HG02884 (cell line): Measurements from ENCODE around the gene ZNF787.
A peak's percentile ranks its signal among the peaks of the same experiment; 100 is the strongest.
"Not testable (repeated sequence)": the region's sequence is repeated elsewhere in the genome, so short reads cannot be mapped to it uniquely, and the experiment has no call there.

Source experiments
- ATAC-seq: cut with Tn5 transposase; IDR thresholded peaks from one replicate; pipeline ENCODE4 v1.9.1; 2021; ENCODE audit warnings: mild to moderate bottlenecking, moderate library complexity; ENCODE audit not compliant: unreplicated experiment

Gene ZNF787

DNA sequence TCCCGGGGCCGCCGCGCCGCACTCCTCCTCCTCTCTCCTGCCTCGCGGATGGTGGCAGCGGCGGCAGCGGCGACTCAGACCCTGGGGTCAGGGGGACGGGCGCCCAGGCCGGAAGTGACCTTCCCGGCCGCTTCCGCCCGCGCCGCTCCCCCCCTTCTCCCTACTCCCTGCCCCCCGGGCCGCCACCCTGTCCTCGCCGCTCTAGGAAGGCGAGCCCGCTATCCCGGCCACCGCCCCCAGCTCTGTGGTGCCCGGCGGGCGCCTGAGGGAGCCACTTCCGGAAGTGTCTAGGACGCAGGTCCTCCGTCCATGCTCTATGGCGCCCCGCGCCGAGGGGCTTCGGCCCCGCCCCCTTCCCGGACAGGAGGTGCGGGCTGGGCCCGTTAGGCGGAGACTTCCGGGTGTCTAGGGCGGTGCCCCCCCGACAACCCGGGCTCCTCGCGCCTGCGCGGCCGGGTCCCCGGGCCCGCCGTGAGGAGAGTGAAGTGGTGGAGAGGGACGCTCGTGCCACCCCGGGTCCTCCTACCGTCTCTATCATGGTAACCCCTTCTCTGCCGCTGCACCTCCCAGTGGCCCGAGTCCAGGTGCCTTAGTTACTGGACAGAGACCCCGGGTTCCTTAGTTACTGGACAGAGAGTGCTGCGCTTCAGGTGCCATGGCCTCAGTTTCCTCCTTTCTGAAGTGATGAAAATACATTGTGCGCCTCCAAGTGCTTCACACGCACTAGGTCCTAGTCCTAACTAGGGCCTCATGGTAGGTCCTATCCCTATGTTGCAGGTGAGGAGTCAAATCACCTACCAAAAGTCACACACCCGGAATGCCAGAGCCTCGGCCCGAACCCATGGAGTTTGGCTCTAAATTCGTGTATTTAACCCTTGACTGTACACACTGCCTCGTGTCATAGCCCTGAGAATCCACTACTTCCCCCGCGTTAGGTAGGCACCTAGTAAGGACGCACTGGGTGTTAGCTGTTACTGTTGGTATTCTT is at the start of gene ZNF787:
TSS of gene ZNF787 (minus strand) at position 116 of the 988 bp plus-strand sequence. CDS start 18,078 bp downstream, outside the sequence.
- peak; percentile 76 for ATAC-seq

DNA sequence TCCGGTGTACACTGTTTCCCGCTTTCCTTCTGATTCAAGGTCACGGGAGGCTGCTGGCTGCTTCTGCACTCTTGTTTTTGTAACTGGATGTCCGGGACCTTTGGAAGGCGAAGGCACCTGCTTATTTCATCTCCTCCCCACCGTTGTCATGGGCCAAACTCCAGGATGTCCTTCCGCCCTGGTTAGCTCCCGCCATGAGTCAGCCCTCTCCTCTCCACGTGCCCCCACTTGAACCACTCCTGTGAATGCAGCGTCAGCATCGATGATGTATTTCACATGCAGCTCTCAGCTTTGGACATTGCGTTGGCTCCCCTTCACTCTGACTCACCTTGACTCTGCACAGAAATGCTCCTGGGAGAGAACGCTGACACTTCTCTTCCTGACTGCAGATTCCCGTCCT is 49.2 kb upstream of the ZNF787 start:
- ATAC-seq: no peak

DNA sequence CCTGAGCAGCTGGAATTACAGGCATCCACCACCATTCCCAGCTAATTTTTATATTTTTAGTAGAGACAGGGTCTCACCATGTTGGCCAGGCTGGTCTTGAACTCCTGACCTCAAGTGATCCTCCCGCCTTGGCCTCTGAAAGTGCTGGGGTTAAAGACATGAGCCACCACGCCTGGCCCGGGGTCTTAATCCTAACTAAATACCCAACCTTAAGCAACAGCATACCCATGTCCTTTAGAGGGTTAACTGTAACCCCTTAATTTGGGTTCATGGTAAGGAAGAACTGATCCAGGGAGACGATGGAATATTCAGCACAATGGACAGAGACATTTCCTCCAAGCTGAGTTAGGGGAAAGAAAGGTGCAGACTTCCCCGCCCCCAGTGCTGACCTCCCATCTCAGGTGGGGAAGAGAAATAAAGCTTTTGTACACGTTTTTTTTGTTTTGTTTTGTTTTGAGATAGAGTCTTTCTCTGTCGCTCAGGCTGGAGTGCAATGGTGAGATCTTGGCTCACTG is 46.0 kb upstream of the ZNF787 start:
- no peak for ATAC-seq

DNA sequence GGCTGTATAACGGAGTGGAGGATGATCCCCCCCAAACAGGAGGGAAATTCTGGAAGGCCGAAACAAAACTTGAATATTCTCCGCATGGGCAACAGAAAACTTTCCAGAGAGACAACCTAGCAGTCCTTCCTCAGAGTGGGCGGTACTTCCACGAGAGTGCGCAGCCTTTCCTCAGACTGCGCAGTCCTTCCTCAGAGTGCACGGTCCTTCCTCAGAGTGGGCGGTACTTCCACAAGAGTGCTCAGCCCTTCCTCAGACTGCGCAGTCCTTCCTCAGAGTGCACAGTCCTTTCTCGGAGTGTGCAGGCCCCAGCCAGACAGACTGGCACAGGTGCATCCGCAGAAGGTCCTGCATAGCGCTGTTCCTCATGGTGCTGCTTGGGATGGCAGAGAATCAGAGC is 42.0 kb upstream of the ZNF787 start:
- ATAC-seq: no peak

DNA sequence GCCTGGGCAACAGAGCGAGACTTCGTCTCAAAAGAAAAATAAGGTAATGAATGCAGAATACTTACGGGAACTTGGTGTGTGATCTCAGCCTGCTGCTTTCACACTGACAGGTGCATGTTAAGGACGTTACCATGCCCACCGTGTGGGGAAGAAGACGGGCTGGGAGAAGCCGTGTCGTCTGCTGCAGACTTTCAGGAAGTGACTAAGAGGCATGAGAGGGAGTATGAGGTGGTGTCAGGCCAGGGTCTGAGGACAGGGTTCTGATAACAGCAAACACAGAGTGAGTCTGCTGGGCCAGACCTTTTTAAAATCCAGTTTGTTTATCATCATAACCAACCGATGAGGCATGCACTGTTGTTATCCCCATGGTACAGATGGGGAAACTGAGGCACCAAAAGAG is 41.2 kb upstream of the ZNF787 start:
- ATAC-seq: no peak

DNA sequence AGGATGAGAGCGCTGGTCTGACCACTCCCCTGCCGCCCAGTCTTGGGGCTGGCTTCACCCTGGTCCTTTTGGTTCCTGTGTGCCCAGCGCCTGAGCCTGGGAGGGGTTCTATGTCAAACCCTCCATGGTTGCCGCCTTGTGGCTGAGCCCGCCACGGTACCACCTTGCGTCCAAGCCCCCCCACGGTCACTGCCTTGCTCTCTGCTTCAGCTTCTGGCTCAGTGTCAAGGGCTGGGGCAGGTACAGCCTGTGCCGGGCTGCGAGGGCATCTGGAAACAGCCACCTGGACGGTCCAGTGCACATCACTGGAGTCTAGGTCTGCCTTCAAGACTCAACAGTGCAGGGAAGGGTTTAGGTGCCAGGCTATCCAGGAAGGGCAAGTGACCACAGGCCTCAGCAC is 40.4 kb upstream of the ZNF787 start:
- no peak for ATAC-seq

DNA sequence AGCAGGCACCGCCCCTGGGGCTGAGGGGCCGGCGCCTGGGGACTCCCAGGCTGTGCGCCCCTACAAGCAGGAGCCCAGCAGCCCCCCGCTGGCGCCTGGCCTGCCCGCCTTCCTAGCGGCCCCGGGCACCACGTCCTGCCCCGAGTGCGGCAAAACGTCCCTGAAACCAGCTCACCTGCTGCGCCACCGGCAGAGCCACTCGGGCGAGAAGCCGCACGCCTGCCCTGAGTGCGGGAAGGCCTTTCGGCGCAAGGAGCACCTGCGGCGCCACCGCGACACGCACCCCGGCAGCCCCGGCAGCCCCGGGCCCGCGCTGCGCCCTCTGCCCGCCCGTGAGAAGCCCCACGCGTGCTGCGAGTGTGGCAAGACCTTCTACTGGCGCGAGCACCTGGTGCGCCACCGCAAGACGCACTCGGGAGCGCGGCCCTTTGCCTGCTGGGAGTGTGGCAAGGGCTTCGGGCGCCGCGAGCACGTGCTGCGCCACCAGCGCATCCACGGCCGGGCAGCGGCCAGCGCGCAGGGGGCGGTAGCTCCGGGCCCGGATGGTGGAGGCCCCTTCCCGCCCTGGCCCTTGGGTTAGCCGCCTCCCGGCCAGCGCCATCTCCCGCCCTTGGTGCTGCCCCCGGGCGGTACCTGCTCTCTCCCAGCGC is 38.7 kb upstream of the ZNF787 start:
- no peak for ATAC-seq

DNA sequence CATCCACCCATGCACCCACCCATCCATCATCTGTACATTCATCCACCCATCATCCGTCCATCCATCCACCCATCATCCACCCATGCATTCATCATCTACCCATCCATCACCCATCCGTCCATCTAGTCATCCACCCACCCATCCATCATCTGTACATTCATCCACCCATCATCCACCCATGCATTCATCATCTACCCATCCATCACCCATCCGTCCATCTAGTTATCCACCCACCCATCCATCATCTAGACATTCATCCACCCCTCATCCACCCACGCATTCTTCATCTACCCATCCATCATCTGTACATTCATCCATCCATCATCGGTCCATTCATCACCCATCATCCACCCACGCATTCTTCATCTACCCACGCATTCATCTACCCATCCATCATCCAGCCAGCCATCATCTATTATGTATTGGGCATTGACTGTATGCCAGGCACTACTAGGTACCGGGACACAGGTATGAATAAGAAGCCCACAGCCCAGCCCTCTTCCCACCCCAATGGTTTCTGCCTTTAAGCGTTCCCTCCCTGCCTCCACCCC is 38.0 kb upstream of the ZNF787 start:
- no peak for ATAC-seq

DNA sequence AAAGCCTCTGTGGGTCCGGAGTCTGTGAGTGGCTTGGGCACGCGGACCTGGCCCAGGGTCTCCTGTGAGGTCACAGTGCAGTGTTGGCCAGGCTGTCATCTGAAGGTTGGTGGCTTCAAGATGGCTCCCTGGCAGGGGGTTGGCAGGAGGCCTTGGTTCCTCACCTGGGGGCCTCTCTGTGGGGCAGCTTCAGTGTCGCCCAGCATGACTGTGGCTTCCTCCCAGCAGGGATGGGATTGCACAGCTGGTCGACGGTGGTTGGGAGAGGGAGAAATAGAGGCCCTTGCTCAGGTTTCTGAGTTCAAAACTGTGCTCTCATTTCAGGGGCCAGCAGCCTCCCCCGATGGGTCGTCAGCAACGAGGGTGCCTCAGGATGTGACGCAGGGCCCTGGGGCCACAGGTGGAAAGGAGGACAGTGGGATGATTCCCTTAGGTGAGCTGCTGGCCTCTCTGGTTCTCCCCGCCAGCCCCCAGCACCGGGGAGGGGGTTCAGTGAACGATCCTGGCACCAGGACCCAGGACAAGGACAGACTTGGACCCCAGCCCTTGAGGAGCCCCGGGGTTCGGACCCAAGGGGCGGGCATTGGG is 37.2 kb upstream of the ZNF787 start:
- ATAC-seq: no peak

DNA sequence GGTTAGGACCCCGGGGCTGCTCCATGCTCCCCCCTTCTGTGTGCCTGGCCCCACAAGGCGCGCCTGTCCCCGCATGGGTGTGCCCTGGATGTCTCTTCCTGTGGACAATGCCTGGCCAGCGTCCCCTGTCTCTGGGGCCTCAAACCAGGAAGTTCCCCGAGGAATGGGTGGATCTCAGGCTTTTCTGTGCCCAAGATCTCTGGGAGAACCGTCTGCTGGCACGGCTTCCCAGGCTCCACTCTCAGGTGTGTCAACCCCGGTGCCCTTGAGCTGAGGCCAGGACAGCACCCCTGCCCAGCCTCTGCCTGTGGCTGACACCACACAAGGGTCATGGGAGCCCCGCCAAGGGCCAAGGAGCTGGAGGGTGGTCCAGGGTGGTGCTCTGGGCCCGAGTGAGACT is 35.7 kb upstream of the ZNF787 start:
- no peak for ATAC-seq

DNA sequence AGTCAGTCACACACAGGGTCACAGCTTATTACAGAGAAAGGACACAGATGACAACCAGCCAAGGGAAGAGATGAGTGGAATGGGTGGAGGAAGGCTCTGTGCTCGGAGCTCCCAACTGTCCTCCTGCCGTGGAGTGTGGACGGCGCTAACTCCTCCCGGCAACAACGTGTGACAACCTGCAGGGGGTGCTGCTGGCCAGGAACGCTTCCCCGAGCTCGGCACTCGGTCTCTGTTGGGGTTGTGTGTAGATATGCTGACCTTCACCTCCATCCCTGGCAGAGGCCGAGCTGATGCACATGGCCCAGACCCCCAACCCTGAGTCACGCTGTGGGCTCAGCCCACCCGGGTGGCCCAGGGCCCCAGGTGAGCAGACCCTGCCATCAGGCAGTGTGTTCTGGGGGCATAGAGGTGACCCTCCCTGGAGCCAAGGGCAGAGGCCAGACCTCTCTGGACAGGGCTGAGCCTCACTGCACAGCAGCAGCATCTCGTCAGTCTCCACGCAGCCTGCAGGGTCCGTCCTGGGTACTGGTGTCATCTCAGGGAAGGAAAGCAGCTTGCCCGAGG is 34.1 kb upstream of the ZNF787 start:
- no peak for ATAC-seq

DNA sequence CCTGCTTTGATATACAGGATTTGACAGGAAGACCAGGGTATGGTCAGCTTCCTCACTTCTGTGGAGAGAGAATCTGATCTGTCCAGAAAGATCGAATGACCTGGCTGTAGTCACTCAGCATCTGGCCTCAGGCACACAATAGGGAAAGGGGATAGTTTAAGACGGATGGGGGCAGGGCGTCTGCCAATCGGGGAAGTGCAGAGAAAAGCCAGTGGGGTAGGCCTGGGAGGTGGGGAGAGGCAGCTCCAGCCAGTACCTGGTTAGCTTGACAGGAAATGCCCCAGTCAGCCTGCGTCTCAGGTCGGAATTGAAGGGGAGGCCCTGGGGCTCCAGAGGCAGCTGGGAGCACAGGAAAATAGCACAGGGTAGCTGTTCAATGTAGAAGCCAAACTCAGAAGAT is 32.4 kb upstream of the ZNF787 start:
- no peak for ATAC-seq

DNA sequence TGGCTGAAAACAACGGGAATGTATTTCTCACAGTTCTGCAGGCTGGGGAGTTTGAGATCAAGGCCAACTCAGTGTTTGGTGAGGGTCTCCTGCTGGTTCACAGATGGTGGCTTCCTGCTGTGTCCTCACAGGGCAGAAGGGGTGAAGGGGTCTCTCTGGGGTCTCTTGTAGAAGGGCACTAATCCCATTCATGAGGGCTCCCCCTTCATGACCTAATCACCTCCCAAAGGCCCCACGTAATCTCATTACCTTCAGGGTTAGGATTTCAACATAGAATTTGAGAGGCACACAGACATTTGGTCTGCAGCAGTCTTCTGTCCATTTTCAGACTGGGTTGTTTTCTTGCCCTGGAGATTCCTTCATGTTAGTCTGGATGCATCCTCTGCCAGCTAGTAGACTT is 31.5 kb upstream of the ZNF787 start:
- no peak for ATAC-seq

DNA sequence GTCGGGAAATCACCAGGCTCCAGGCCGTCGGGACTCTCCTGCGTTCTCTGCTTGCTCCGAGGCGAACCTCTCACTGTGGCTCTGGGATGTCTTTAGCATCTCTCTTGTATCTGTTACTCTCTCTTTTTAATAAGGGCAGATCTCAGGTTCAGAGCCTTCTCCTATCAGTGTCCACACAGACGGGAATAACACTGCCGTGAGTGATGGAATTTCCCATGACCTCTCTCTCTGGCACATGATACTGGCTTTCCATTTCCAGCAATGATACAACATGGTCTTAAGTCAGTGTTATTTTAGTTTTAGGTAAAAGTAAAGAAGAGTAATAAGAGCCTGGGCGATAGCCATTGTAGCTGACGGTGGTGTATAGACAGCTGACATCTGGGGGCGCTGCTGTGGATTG is 29.3 kb upstream of the ZNF787 start:
- ATAC-seq: no peak

DNA sequence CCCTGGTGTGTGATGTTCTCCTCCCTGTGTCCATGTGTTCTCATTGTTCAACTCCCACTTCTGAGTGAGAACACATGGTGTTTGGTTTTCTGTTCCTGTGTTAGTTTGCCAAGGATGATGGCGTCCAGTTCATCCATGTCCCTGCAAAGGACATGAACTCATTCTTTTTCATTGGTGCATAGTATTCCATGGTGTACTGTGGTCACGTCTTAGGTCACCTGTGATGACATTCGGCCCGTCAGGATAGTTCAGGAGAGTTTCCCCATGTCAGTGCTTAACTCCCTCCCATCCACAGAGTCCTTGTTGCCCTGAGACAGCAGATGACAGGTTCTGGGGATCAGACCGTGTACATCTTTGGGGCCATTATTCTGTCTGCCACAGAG is 28.6 kb upstream of the ZNF787 start:
- no peak for ATAC-seq

DNA sequence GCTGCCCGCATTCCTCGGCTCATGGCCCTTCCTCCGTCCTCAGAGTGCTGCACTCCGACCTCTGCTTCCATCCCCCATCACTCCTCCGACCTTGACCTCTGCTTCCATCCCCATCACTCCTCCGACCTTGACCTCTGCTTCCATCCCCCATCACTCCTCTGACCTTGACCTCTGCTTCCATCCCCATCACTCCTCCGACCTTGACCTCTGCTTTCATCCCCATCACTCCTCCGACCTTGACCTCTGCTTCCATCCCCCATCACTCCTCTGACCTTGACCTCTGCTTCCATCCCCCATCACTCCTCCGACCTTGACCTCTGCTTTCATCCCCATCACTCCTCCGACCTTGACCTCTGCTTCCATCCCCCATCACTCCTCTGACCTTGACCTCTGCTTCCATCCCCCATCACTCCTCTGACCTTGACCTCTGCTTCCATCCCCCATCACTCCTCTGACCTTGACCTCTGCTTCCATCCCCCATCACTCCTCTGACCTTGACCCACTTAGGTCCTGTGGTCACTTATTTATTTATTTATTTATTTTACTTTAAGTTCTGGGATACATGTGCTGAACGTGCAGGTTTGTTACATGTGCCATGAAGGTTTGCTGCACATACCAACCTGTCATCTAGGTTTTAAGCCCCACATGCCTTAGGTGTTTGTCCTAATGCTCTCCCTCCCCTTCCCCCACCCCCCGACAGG is 28.0 kb upstream of the ZNF787 start:
- not testable (repeated sequence) for ATAC-seq

DNA sequence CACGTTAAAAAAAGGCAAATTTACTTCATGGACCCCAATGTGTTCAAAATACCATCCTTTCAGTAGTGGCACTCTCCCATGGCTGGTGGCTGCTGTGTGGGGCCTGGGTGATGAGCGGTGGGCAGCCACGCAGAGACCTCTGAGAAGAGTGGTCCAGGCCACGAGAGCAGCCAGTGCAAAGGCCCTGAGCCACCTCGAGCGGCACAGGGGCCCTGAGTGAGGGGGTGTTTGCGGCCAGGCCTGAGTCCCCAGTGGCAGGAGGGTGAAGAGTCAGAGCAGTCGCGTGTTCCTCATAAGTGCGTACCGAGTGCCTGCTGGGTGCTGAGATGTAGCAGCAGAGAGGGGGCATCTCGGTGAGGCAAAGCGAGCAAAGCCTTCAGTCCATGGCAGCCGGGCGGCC is 27.0 kb upstream of the ZNF787 start:
- ATAC-seq: no peak

DNA sequence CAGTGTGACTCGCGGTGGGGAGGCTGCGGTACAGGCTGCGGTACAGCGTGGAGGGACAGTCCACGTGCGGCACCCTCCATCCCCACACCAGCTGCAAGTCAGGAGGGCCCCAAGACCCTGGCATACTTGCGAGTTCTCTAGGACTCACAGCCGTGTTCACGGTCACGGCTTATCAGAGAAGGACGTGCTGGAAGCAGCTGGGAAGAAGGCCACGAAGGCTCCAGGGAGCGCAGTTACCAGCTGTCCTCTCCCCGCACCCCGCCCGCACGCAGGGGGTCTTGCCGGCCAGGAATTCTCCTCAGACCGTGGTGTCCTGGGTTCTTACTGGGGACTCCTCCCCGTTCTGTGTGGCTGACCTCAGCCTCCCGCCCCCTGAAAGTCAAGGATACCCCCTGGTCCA is 26.2 kb upstream of the ZNF787 start:
- ATAC-seq: no peak

DNA sequence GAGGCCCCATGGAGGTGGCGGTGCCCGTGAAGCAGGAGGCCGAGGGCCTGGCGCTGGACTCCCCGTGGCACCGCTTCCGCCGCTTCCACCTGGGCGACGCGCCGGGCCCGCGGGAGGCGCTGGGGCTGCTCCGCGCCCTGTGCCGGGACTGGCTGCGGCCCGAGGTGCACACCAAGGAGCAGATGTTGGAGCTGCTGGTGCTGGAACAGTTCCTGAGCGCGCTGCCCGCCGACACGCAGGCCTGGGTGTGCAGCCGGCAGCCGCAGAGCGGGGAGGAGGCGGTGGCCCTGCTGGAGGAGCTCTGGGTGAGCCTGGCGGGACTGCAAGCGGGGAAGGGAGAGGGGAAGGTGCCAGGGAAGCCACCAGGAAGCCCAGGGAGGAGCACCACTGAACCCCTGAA is 25.8 kb upstream of the ZNF787 start:
- ATAC-seq: no peak

DNA sequence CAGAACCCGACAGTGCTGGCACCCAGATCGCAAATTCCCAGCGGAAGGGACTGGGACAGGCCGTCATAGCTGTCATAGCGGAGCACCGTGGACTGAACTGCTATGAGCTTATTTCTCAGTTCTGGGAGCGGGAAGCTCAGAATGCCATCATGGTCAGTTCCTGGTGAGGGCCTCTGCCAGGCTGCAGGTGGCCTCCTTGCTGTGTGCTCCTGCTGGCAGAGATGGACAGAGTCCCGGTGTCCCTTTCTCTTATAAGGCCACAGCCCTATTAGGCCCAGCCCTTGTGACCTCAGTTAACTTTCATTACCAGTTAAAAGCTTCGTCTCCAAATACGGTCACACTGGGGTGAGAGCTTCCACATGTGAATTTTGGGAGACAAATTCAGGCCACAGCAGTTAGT is 24.6 kb upstream of the ZNF787 start:
- ATAC-seq: no peak
